ENCODE measurements around the gene TCF3. TPM values are rescaled to one million over a fixed set of nuclear protein-coding genes. Genes with fewer than 3 reads are reported as not detected.

TCF3 gene
- polyA plus RNA-seq, 3 donors = 2.4 to 36.2 (median 3.3) TPM

GRCh38 chr19:1576242-1577089, 75.9 kb downstream of the TCF3 start:
- Histone ChIP-seq H3K9me3 (replicated peaks in 1 of 2; ENCODE audit: control insufficient read depth in 1 of 2, insufficient read depth in 1 of 2, low read length in 2 of 2) (no peaks in the 10 kb centered on the region), H4K20me1 (ENCODE audit: insufficient read depth, low read length) (no peaks in the 10 kb centered on the region), H3K79me2 (ENCODE audit: insufficient read depth, low read length) (no peaks in the 10 kb centered on the region), H3K4me2 (replicated peaks; ENCODE audit: extremely low read depth, low read length, poor library complexity, severe bottlenecking) (no peak overlapping the region), H3K4me3 (replicated peaks in 1 of 3; ENCODE audit: low read depth in 2 of 3, low read length in 3 of 3) (no peak overlapping the region), H3K27ac (ENCODE audit: low read depth in 1 of 2, low read length in 2 of 2) (no peak overlapping the region), H3K4me1 (ENCODE audit: control insufficient read depth in 1 of 2, insufficient read depth in 2 of 2, low read length in 2 of 2) (no peaks in the 10 kb centered on the region), H3K9ac (ENCODE audit: insufficient read depth, low read length, poor library complexity, severe bottlenecking) (no peak overlapping the region), H3K36me3 (replicated peaks in 1 of 2; ENCODE audit: control insufficient read depth in 1 of 2, insufficient read depth in 2 of 2, low read length in 2 of 2) (peaks cover 44% of the 10 kb centered on the region in 2 donors), H2AFZ (ENCODE audit: insufficient read depth, low read depth, low read length, poor library complexity, severe bottlenecking) (no peak overlapping the region), H3K27me3 (ENCODE audit: control insufficient read depth in 2 of 2, insufficient read depth in 2 of 2, low read length in 2 of 2) (no peaks in the 10 kb centered on the region)
- Mint-ChIP-seq H3K27me3 (ENCODE audit: low read depth in 3 of 3) (peaks cover 2 to 6% (median 5%) of the 10 kb centered on the region in 3 donors), H3K4me1 (no peaks in the 10 kb centered on the region), H3K27ac (peak overlapping the region in 1 of 7 donors; percentile 24), H3K9me3 (peaks cover 0 to 5% (median 0%) of the 10 kb centered on the region in 7 donors), H3K36me3 (peaks cover 31 to 44% of the 10 kb centered on the region in 2 donors), H3K4me3 (no peak overlapping the region)
- no peak for DNase-seq
- TF ChIP-seq, protein P1, sequence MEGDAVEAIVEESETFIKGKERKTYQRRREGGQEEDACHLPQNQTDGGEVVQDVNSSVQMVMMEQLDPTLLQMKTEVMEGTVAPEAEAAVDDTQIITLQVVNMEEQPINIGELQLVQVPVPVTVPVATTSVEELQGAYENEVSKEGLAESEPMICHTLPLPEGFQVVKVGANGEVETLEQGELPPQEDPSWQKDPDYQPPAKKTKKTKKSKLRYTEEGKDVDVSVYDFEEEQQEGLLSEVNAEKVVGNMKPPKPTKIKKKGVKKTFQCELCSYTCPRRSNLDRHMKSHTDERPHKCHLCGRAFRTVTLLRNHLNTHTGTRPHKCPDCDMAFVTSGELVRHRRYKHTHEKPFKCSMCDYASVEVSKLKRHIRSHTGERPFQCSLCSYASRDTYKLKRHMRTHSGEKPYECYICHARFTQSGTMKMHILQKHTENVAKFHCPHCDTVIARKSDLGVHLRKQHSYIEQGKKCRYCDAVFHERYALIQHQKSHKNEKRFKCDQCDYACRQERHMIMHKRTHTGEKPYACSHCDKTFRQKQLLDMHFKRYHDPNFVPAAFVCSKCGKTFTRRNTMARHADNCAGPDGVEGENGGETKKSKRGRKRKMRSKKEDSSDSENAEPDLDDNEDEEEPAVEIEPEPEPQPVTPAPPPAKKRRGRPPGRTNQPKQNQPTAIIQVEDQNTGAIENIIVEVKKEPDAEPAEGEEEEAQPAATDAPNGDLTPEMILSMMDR (IDR thresholded peaks at IDR 0.05) = no peak
- intact Hi-C loops (cut with micrococcal nuclease) = no loop called here
- WGBS (ENCODE audit: insufficient coverage) = 85% methylated on average over 26 of the region's 30 CpGs

DNA sequence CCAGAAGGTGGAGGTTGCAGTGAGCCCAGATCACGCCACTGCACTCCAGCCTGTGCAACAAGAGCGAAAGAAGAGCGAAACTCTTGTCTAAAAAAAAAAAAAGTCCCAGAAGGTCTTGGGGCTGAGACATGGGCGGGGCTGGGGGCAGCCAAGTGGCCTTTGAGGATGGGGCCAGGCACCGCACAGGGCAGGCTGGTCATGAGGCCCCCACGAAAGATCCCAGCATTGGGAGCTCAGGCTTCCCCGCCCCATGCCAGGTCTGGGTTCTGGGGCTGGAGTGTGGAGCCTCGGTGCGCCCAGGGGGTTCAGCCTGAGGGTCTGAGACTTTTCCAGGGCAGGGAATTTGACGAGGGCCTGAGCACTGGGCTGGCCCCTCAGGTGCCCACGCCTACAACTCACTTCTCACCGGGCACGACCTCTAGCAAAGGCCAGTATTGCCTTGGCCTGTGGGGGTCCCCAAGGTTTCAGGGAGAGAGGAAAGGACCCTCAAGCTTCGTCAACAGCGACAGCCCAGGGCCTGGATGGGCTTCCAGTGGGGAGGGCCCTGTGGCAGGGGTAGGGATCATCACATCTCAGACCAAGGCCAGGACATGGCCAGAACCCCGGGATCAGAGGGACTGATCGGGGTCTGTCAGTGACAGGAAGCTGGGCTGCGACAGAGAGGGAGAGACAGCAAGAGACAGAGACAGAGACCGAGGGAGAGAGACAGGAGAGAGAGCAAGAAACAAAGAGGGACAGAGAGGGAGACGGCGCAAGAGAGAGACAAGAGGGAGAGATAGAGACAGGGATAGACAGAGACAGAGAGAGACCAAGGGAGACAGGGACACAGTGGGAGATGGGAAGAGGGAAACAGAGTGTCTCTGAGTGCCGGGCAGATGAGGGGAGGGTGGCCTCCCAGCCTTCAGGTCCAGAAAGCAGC, 76.8 kb downstream of the TCF3 start:
- no peaks in the 10 kb centered on the region for H4K20me1 ChIP-seq (ENCODE audit: insufficient read depth, low read length)
- peak overlapping the region in 4 of 7 donors; percentile 20 to 72 (median 22) for H3K27ac Mint-ChIP-seq
- H3K4me1 Mint-ChIP-seq = no peaks in the 10 kb centered on the region
- peaks cover 6 to 15% (median 8%) of the 10 kb centered on the region in 3 donors for H3K27me3 Mint-ChIP-seq (ENCODE audit: low read depth in 3 of 3)
- H3K27ac ChIP-seq (ENCODE audit: low read depth in 1 of 2, low read length in 2 of 2) = no peak overlapping the region
- no peak for DNase-seq
- no peak overlapping the region for H3K9ac ChIP-seq (ENCODE audit: insufficient read depth, low read length, poor library complexity, severe bottlenecking)
- H3K27me3 ChIP-seq (ENCODE audit: control insufficient read depth in 2 of 2, insufficient read depth in 2 of 2, low read length in 2 of 2) = peaks cover 0 to 2% of the 10 kb centered on the region in 2 donors
- peaks cover 0 to 3% (median 0%) of the 10 kb centered on the region in 7 donors for H3K9me3 Mint-ChIP-seq
- intact Hi-C loops (cut with micrococcal nuclease) = no loop called here
- 91% methylated on average over 21 of the region's 22 CpGs for WGBS (ENCODE audit: insufficient coverage)
- no peaks in the 10 kb centered on the region for H3K79me2 ChIP-seq (ENCODE audit: insufficient read depth, low read length)
- H3K4me3 Mint-ChIP-seq = no peak overlapping the region
- peaks cover 22 to 35% of the 10 kb centered on the region in 2 donors for H3K36me3 Mint-ChIP-seq
- H3K9me3 ChIP-seq (replicated peaks in 1 of 2; ENCODE audit: control insufficient read depth in 1 of 2, insufficient read depth in 1 of 2, low read length in 2 of 2) = no peaks in the 10 kb centered on the region
- no peak overlapping the region for H2AFZ ChIP-seq (ENCODE audit: insufficient read depth, low read depth, low read length, poor library complexity, severe bottlenecking)
- peaks cover 35 to 36% of the 10 kb centered on the region in 2 donors for H3K36me3 ChIP-seq (replicated peaks in 1 of 2; ENCODE audit: control insufficient read depth in 1 of 2, insufficient read depth in 2 of 2, low read length in 2 of 2)
- no peak overlapping the region for H3K4me3 ChIP-seq (replicated peaks in 1 of 3; ENCODE audit: low read depth in 2 of 3, low read length in 3 of 3)
- TF ChIP-seq, protein P1 (IDR thresholded peaks at IDR 0.05) = no peak
- no peak overlapping the region for H3K4me2 ChIP-seq (replicated peaks; ENCODE audit: extremely low read depth, low read length, poor library complexity, severe bottlenecking)
- H3K4me1 ChIP-seq (ENCODE audit: control insufficient read depth in 1 of 2, insufficient read depth in 2 of 2, low read length in 2 of 2) = no peaks in the 10 kb centered on the region
